Fibroblast of lung (primary cell): Measurements from ENCODE around the gene SLC16A5.

Experiments used
- EZH2 ChIP-seq: IDR thresholded peaks from 2 replicates; pipeline ENCODE4 v1.5.1; 2012; ENCODE audit warnings: low read length, control low read depth, mild to moderate bottlenecking; ENCODE audit errors: missing control alignments
- TF ChIP-seq, protein P1 (sequence below), 2 donors: IDR thresholded peaks in 1 of 2; conservative IDR thresholded peaks in 1 of 2; 1 replicate in 1 of 2; 2 replicates in 1 of 2; pipeline ENCODE4 v1.5.1; 2011 to 2012; ENCODE audit warnings: low read length in 2 of 2, control low read depth in 1 of 2, inconsistent platforms in 1 of 2, low read depth in 1 of 2, mild to moderate bottlenecking in 1 of 2

DNA sequence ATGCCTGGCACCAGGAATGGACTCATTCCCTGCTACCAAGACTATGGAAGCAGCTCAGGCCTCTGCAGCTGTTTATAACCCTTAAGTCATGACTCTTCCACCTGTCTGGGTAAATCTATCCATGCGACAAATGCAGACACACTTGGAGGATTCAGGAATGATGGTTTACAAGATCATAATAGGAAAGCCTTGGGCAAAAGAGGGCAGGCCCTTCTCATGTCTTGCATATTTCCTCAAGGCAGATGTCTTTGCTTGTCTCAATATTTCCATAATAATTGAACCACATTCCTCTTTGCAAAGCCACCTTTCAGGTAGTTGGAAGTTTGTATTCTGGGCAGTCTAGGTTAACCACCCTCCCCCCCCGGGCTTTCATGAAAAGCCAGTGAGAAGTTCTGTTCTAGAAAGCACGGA, 67.4 kb downstream of the SLC16A5 start:
- TF ChIP-seq, protein P1, sequence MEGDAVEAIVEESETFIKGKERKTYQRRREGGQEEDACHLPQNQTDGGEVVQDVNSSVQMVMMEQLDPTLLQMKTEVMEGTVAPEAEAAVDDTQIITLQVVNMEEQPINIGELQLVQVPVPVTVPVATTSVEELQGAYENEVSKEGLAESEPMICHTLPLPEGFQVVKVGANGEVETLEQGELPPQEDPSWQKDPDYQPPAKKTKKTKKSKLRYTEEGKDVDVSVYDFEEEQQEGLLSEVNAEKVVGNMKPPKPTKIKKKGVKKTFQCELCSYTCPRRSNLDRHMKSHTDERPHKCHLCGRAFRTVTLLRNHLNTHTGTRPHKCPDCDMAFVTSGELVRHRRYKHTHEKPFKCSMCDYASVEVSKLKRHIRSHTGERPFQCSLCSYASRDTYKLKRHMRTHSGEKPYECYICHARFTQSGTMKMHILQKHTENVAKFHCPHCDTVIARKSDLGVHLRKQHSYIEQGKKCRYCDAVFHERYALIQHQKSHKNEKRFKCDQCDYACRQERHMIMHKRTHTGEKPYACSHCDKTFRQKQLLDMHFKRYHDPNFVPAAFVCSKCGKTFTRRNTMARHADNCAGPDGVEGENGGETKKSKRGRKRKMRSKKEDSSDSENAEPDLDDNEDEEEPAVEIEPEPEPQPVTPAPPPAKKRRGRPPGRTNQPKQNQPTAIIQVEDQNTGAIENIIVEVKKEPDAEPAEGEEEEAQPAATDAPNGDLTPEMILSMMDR (conservative IDR thresholded peaks at IDR 0.05 in 1 of 2, IDR thresholded peaks at IDR 0.05 in 1 of 2; ENCODE audit: low read depth in 1 of 2, low read length in 2 of 2): no peak
- no peak for TF ChIP-seq EZH2
